Measurements from ENCODE around the gene PNMA8C.

PNMA8C gene

GRCh38 chr19:46470376-46470775, 41.6 kb upstream of the PNMA8C start:
- CTCF ChIA-PET = interaction anchor here (1.1 kb wide), 1 partner anchor 10 kb away, joined by 3 read pairs; no protein-coding TSS in a partner anchor
- POLR2A ChIA-PET = no interaction called here
- DNase-seq (ENCODE audit: extremely low spot score) = no peak
- no peak for TF ChIP-seq CTCF (IDR thresholded peaks at IDR 0.05; ENCODE audit: control extremely low read depth, extremely low read depth, low read depth, missing control alignments)

GRCh38 chr19:46469541-46470185, 40.9 kb upstream of the PNMA8C start:
- DNase-seq (ENCODE audit: extremely low spot score) = no peak
- ChIA-PET CTCF (no interaction called here), POLR2A (no interaction called here)
- no peak for TF ChIP-seq CTCF (IDR thresholded peaks at IDR 0.05; ENCODE audit: control extremely low read depth, extremely low read depth, low read depth, missing control alignments)

GRCh38 chr19:46466536-46467196, 37.9 kb upstream of the PNMA8C start:
- ChIA-PET POLR2A (no interaction called here), CTCF (interaction anchor here (1.0 to 2.4 kb wide), 4 partner anchors 9 to 438 kb away, joined by 3 to 5 read pairs (median 4); no protein-coding TSS in a partner anchor)
- no peak for TF ChIP-seq CTCF (IDR thresholded peaks at IDR 0.05; ENCODE audit: control extremely low read depth, extremely low read depth, low read depth, missing control alignments)
- peak; percentile 65 for DNase-seq (ENCODE audit: extremely low spot score)

DNA sequence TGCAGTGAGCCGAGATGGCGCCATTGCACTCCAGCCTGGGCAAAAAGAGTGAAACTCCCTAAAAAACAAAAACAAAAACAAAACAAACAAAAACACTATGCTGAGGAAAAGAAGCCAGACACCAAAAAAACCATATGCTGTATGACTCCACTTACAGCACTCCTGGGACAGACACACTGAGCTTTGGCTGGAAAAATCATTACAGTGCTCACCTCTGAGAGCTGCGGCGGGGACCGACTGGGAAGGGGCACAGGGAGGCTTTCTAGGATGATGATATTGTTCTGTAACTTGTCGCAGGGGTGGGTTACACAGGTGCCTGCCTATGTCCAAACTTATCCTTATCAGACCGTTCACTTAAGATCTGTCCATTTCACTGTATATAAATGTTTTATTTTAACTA, 34.8 kb upstream of the PNMA8C start:
- TF ChIP-seq CTCF (IDR thresholded peaks at IDR 0.05; ENCODE audit: control extremely low read depth, extremely low read depth, low read depth, missing control alignments) = no peak
- no peak for DNase-seq (ENCODE audit: extremely low spot score)
- ChIA-PET POLR2A (no interaction called here), CTCF (interaction anchor here (1.0 to 1.2 kb wide), 2 partner anchors 11 to 198 kb away, joined by 3 read pairs; no protein-coding TSS in a partner anchor)

GRCh38 chr19:46461537-46461936, 32.8 kb upstream of the PNMA8C start:
- POLR2A ChIA-PET = no interaction called here
- no peak for TF ChIP-seq CTCF (IDR thresholded peaks at IDR 0.05; ENCODE audit: control extremely low read depth, extremely low read depth, low read depth, missing control alignments)

DNA sequence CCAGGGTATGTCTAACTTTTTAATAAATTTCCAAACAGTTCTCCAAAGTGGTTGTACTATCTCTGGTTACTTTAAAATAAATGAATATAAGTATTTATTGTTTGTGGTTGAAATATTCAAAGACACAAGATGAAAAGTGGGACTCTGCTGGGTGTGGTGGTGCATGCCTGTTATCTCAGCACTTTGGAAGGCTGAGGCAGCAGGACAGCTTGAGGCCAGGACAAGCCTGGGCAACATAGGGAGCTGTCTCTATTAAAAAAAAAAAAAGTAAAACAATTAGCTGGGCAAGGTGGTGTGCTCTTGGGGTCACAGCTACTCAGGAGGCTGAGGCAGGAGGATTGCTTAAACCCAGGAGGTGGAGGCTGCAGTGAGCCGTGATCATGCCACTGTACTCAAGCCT, 32.2 kb upstream of the PNMA8C start:
- POLR2A ChIA-PET = no interaction called here
- DNase-seq (ENCODE audit: extremely low spot score) = no peak
- CTCF ChIA-PET = no interaction called here
- TF ChIP-seq CTCF (IDR thresholded peaks at IDR 0.05; ENCODE audit: control extremely low read depth, extremely low read depth, low read depth, missing control alignments) = no peak

More at GRCh38 chr19:46461537-46461936, 32.8 kb upstream of the PNMA8C start:
- no peak for DNase-seq (ENCODE audit: extremely low spot score)
- CTCF ChIA-PET = no interaction called here
